SH-SY5Y (cell line): Measurements from ENCODE around the gene GDPGP1.
A peak's percentile ranks its signal among the peaks of the same experiment; 100 is the strongest.

Source experiments
- GATA2 ChIP-seq: IDR thresholded peaks from 2 replicates; pipeline ENCODE4 v1.6.1; 2011; ENCODE audit warnings: mild to moderate bottlenecking, low read depth, low read length
- GATA3 ChIP-seq: IDR thresholded peaks from 2 replicates; pipeline ENCODE4 v1.6.1; 2011; ENCODE audit warnings: low read depth, mild to moderate bottlenecking, low read length, moderate library complexity

DNA sequence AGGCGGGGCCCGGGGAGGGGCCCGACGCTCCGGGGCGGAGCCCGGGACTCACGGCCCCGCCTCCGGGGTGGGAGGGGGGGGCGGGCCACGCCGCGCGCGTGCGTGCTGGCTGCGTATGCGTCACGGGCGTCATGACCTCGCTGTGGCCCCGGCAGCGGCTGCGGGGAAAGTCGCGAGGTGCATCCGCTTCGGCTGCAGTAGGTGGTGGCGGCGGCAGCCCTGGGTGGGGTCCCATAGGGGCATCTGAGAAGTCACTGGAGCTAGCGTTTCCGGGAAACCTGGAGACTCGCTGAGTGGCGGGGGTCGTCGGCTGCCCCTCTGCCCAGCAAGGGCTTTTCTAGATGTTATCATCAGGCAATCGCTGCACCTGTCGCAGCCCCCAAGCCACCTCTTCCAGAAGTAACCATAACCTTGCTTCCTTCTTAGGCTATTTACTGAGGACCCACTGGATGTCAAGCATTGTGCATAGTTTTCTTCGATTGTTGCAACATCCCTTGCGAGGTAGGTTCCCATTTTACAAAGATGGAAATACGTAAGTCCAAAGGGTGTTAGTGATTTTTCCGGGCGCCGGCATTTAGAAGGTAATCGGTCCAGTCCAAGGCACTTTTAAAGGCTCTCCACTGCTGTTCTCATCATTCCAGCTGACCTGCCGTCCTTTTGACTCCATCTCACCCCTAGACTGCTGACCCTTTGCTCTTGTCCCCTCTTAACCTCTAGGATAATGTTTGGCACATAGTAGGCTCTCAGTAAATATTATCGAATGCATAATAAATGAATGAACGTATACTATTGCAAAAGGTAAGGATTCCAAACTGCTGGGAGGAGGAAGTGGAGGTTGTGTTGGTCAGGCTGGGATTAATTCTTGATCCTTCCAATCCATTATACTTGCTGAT, at the start of gene GDPGP1:
- TF ChIP-seq GATA2 (peak; percentile 83), GATA3 (no peak; the same call in 1 of the 2 replicates)
